GM12878 (cell line): ENCODE results near the gene SGMS1. TPM values are rescaled to one million over a fixed set of nuclear protein-coding genes. Genes with fewer than 3 reads are reported as not detected.

Source experiments
- ATAC-seq: fragments of 200-7000 bp; cut with Tn5 transposase; 3 replicates; pipeline ENCODE4 v1.9.1; 2020; ENCODE audit warnings: mild to moderate bottlenecking, moderate library complexity
- BruUV-seq: library from RNA; stranded (reverse); fragments of 400-500 nt; replicated peaks from 2 replicates; lab custom pipeline; 2021; lab: Mats Ljungman, UMichigan
- CTCF ChIA-PET: fragments of 300-600 bp; sonication (Branson Sonifier 250); formaldehyde crosslinking; extraction: SDS; loops from one replicate; lab custom pipeline; 2021; ENCODE audit warnings: inconsistent platforms; lab: Yijun Ruan, JAX
- POLR2A ChIA-PET: fragments of 350-600 bp; formaldehyde crosslinking; extraction: SDS; loops from one replicate; lab custom pipeline; 2021; ENCODE audit warnings: inconsistent platforms; lab: Charles Lee
- RAD21 ChIA-PET: fragments of 300-600 bp; sonication (Branson Sonifier 250); formaldehyde crosslinking; loops from one replicate; lab custom pipeline; 2023; ENCODE audit warnings: antibody characterized with exemption; ENCODE audit not compliant: unreplicated experiment; lab: Charles Lee
- SMC1A ChIA-PET: fragments of 300-600 bp; sonication (Branson Sonifier 250); formaldehyde crosslinking; loops from one replicate; lab custom pipeline; 2023; ENCODE audit not compliant: unreplicated experiment, uncharacterized antibody; lab: Charles Lee
- DNase-seq: peaks from one replicate; pipeline ENCODE4 v3.0.0-alpha.2; 2011; ENCODE audit warnings: low read depth, low spot score
- FAIRE-seq: peaks from 3 replicates; lab custom pipeline; 2011; peaks lifted over from hg19 to GRCh38; lab: Jason Lieb, UNC
- H2AFZ ChIP-seq: 2 replicates; pipeline ENCODE4 v1.6.0; 2011; ENCODE audit warnings: low read depth, low read length, control low read depth; ENCODE audit not compliant: control insufficient read depth
- H3K27ac ChIP-seq: 2 replicates; pipeline ENCODE4 v1.5.1; 2011; ENCODE audit warnings: control low read depth; ENCODE audit not compliant: control insufficient read depth, insufficient read depth
- H3K27me3 ChIP-seq, 2 experiments: replicated peaks in 1 of 2; 2 replicates each; pipeline versions ENCODE4 v1.6.0 to v1.6.1; 2011; ENCODE audit warnings: low read length in 1 of 2; ENCODE audit not compliant: control insufficient read depth in 2 of 2, insufficient read depth in 2 of 2
- H3K36me3 ChIP-seq, 2 experiments: 2 replicates each; pipeline ENCODE4 v1.5.1; 2011; ENCODE audit warnings: low read length in 1 of 2; ENCODE audit not compliant: control insufficient read depth in 2 of 2, insufficient read depth in 2 of 2
- H3K4me1 ChIP-seq: 2 replicates; pipeline ENCODE4 v1.6.1; 2011; ENCODE audit warnings: mild to moderate bottlenecking, low read length, moderate library complexity, mixed read lengths; ENCODE audit not compliant: control insufficient read depth, insufficient read depth
- H3K4me2 ChIP-seq: 2 replicates; pipeline ENCODE4 v1.6.0; 2011; ENCODE audit warnings: control low read depth; ENCODE audit not compliant: control insufficient read depth, insufficient read depth
- H3K4me3 ChIP-seq: fragments of 200-600 bp; sonication (generic); 2 replicates; pipeline ENCODE4 v1.5.1; 2016
- H3K79me2 ChIP-seq: 2 replicates; pipeline ENCODE4 v1.6.0; 2011; ENCODE audit warnings: low read length; ENCODE audit not compliant: control insufficient read depth, insufficient read depth
- H3K9ac ChIP-seq: 2 replicates; pipeline ENCODE4 v1.8.0; 2011; ENCODE audit warnings: low read length, control low read depth, mixed read lengths; ENCODE audit not compliant: control insufficient read depth, insufficient read depth
- H3K9me3 ChIP-seq: replicated peaks from 3 replicates; pipeline ENCODE4 v1.5.1; 2011; ENCODE audit warnings: mild to moderate bottlenecking, low read length; ENCODE audit not compliant: control insufficient read depth, insufficient read depth
- H4K20me1 ChIP-seq: 2 replicates; pipeline ENCODE4 v1.6.0; 2011; ENCODE audit not compliant: control insufficient read depth, insufficient read depth
- ATF3 ChIP-seq: IDR thresholded peaks from 2 replicates; pipeline ENCODE4 v1.6.1; 2011; ENCODE audit warnings: low read depth, mild to moderate bottlenecking, low read length, moderate library complexity, borderline replicate concordance; ENCODE audit errors: extremely low read depth
- ATF7 ChIP-seq: fragments of 450-650 bp; IDR thresholded peaks from 2 replicates; pipeline ENCODE4 v1.6.1; 2016; ENCODE audit warnings: low read depth, mild to moderate bottlenecking
- CTCF ChIP-seq, 3 experiments: IDR thresholded peaks in 2 of 3; conservative IDR thresholded peaks in 1 of 3; 2 replicates each; pipeline ENCODE4 v1.5.1; 2011; ENCODE audit warnings: low read depth in 3 of 3, low read length in 3 of 3, mild to moderate bottlenecking in 3 of 3, control low read depth in 2 of 3, moderate library complexity in 2 of 3, inconsistent platforms in 1 of 3, mixed read lengths in 1 of 3; ENCODE audit not compliant: control insufficient read depth in 2 of 3, insufficient read depth in 1 of 3; ENCODE audit errors: extremely low read depth in 1 of 3
- NFYA ChIP-seq: IDR thresholded peaks from 2 replicates; pipeline ENCODE4 v1.6.1; 2011; ENCODE audit warnings: low read depth, mild to moderate bottlenecking, low read length, improper control_type of control experiment, borderline replicate concordance
- RAD21 ChIP-seq: IDR thresholded peaks from 2 replicates; pipeline ENCODE4 v1.6.1; 2011; ENCODE audit warnings: mild to moderate bottlenecking, low read depth, low read length, moderate library complexity; ENCODE audit not compliant: insufficient read depth
- SMAD1 ChIP-seq: fragments of 450-650 bp; IDR thresholded peaks from 2 replicates; pipeline ENCODE4 v1.6.1; 2018; ENCODE audit warnings: mild to moderate bottlenecking, low read depth; ENCODE audit not compliant: partially characterized antibody
- SMC3 ChIP-seq: IDR thresholded peaks from 2 replicates; pipeline ENCODE4 v1.6.1; 2011; ENCODE audit warnings: low read length, improper control_type of control experiment, borderline replicate concordance
- SRF ChIP-seq, 2 experiments: IDR thresholded peaks; 2 replicates each; pipeline ENCODE4 v1.6.1; 2011; ENCODE audit warnings: low read depth in 2 of 2, low read length in 2 of 2, mild to moderate bottlenecking in 1 of 2, moderate library complexity in 1 of 2
- ZBTB11 ChIP-seq: fragments of 450-650 bp; formaldehyde crosslinking; IDR thresholded peaks from 2 replicates; pipeline ENCODE4 v1.5.0; 2022; ENCODE audit warnings: mild to moderate bottlenecking, missing genetic modification characterization
- ZNF622 ChIP-seq: fragments of 450-650 bp; IDR thresholded peaks from 2 replicates; pipeline ENCODE4 v1.6.1; 2017; ENCODE audit warnings: mild to moderate bottlenecking, inconsistent platforms
- ZSCAN29 ChIP-seq: fragments of 450-650 bp; IDR thresholded peaks from 2 replicates; pipeline ENCODE4 v1.6.1; 2017; ENCODE audit warnings: mild to moderate bottlenecking, moderate library complexity
- WGBS: methylation state at CpG from one replicate; pipeline ENCODE4 v1.1.6; 2016; ENCODE audit warnings: low lambda C conversion rate; ENCODE audit not compliant: insufficient replicate concordance, insufficient coverage; ENCODE audit errors: missing lambda C conversion rate; 5-methylcytosine and 5-hydroxymethylcytosine counted together
- in situ Hi-C: fragments of 300-500 bp; cut with MboI; formaldehyde crosslinking; loops from 9 replicates; pipeline ENCODE4 v1.14.3; 2018; ENCODE audit warnings: mixed read lengths
- intact Hi-C: fragments of 100-400 bp; cut with micrococcal nuclease; formaldehyde crosslinking; loops from one replicate; pipeline ENCODE4 v1.14.2; 2022; ENCODE audit not compliant: unreplicated experiment
- polyA plus RNA-seq, 11 experiments: library from polyadenylated mRNA; depleted of rRNA in 4 of 11; unstranded in 6 of 11; stranded (reverse) in 5 of 11; fragments of >200 nt; fragmentation: Nextera tagmentation in 4 of 11; fragmentation: Illumina TruSeq in 1 of 11; extraction: Ambion mirVana in 4 of 11; extraction: Trizol in 1 of 11; gene quantifications; 1 replicate in 1 of 11; 2 replicates in 10 of 11; pipeline versions ENCODE4 v1.2.1 to v1.2.3, GENCODE V29; 2011 to 2016; ENCODE audit warnings: inconsistent platforms in 2 of 11, missing spikeins in 2 of 11, low read depth in 1 of 11
- total RNA-seq, 4 experiments: library from RNA; depleted of rRNA in 3 of 4; stranded (reverse); fragments of >200 nt in 3 of 4; fragmentation: Illumina TruSeq in 1 of 4; extraction: Trizol in 1 of 4; gene quantifications; 2 replicates each; pipeline versions ENCODE4 v1.2.1 to v1.2.3, GENCODE V29; 2013 to 2021
- TF ChIP-seq, protein P1 (sequence below): fragments of 450-650 bp; IDR thresholded peaks from 2 replicates; pipeline ENCODE4 v1.6.1; 2018; ENCODE audit warnings: borderline replicate concordance, mild to moderate bottlenecking; ENCODE audit not compliant: partially characterized antibody

SGMS1 gene
- total and polyA plus RNA-seq, 10 of the 15 experiments (the other 5 are each of a cell fraction or from before 2014, with no cell fraction given): 1.4 to 14.5 (median 4.9) TPM

- ChIA-PET SMC1A (interaction anchor here (1.0 to 1.8 kb wide), 2 partner anchors 329 to 358 kb away, joined by 5 to 7 read pairs; no protein-coding TSS in a partner anchor), RAD21 (interaction anchor here (0.6 to 1.2 kb wide), 5 partner anchors 73 to 328 kb away, joined by 3 read pairs; no protein-coding TSS in a partner anchor), POLR2A (no interaction called here), CTCF (interaction anchor here (0.9 to 1.7 kb wide), 3 partner anchors 34 to 270 kb away, joined by 3 to 4 read pairs (median 3); no protein-coding TSS in a partner anchor)
- FAIRE-seq (no peak), DNase-seq (no peak), ATAC-seq (peak; percentile 74)
- H2AFZ ChIP-seq: no peak overlapping the region
- no peaks in the 10 kb centered on the region for H3K36me3 ChIP-seq
- no peak overlapping the region for H3K9ac ChIP-seq
- H3K4me1 ChIP-seq: peaks cover 3% of the 10 kb centered on the region; the same call in 1 of the 2 replicates
- BruUV-seq: no TSS peak
- no peak overlapping the region for H3K4me2 ChIP-seq
- intact Hi-C loops (no loop called here), in situ Hi-C loops (no loop called here)
- no peak overlapping the region for H3K27ac ChIP-seq
- TF ChIP-seq, protein P1, sequence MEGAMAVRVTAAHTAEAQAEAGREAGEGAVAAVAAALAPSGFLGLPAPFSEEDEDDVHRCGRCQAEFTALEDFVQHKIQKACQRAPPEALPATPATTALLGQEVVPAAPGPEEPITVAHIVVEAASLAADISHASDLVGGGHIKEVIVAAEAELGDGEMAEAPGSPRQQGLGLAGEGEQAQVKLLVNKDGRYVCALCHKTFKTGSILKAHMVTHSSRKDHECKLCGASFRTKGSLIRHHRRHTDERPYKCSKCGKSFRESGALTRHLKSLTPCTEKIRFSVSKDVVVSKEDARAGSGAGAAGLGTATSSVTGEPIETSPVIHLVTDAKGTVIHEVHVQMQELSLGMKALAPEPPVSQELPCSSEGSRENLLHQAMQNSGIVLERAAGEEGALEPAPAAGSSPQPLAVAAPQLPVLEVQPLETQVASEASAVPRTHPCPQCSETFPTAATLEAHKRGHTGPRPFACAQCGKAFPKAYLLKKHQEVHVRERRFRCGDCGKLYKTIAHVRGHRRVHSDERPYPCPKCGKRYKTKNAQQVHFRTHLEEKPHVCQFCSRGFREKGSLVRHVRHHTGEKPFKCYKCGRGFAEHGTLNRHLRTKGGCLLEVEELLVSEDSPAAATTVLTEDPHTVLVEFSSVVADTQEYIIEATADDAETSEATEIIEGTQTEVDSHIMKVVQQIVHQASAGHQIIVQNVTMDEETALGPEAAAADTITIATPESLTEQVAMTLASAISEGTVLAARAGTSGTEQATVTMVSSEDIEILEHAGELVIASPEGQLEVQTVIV: no peak
- TF ChIP-seq ATF3 (no peak), RAD21 (peak; percentile 72), CTCF (IDR thresholded peaks at IDR 0.05 in 2 of 3, conservative IDR thresholded peaks at IDR 0.05 in 1 of 3; ENCODE audit: control insufficient read depth in 2 of 3, extremely low read depth in 1 of 3, insufficient read depth in 1 of 3, low read depth in 3 of 3, low read length in 3 of 3) (peak; percentile 52 to 62 (median 61)), SMC3 (peak; percentile 53; the same call in 1 of the 2 replicates), SRF (IDR thresholded peaks at IDR 0.05; ENCODE audit: low read depth in 2 of 2, low read length in 2 of 2) (no peak), ZSCAN29 (no peak), ZNF622 (no peak), ZBTB11 (no peak), NFYA (no peak), ATF7 (no peak), SMAD1 (no peak)
- no peak overlapping the region for H3K4me3 ChIP-seq
- H3K79me2 ChIP-seq: no peaks in the 10 kb centered on the region
- 0% methylated on average over 1 of the region's 1 CpG for WGBS
- no peaks in the 10 kb centered on the region for H4K20me1 ChIP-seq
- H3K27me3 ChIP-seq: no peaks in the 10 kb centered on the region
- no peaks in the 10 kb centered on the region for H3K9me3 ChIP-seq
Measured at GRCh38 chr10:50291261-50291850, 332.4 kb downstream of the SGMS1 start.
